K562 treated with DMSO at 1 percent for 12 hours (cell line): ENCODE measurements around the gene SNX15. TPM values are rescaled to one million over a fixed set of nuclear protein-coding genes. Genes with fewer than 3 reads are reported as not detected.

Experiments
- total RNA-seq: library from RNA; unstranded; fragments of 300-600 nt; gene quantifications from 2 replicates; pipeline ENCODE4 v1.2.3, GENCODE V29; 2022; ENCODE audit not compliant: insufficient read depth

SNX15 gene, protein sequence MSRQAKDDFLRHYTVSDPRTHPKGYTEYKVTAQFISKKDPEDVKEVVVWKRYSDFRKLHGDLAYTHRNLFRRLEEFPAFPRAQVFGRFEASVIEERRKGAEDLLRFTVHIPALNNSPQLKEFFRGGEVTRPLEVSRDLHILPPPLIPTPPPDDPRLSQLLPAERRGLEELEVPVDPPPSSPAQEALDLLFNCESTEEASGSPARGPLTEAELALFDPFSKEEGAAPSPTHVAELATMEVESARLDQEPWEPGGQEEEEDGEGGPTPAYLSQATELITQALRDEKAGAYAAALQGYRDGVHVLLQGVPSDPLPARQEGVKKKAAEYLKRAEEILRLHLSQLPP
- 35.5 and 47.3 TPM in 2 replicates for total RNA-seq

DNA sequence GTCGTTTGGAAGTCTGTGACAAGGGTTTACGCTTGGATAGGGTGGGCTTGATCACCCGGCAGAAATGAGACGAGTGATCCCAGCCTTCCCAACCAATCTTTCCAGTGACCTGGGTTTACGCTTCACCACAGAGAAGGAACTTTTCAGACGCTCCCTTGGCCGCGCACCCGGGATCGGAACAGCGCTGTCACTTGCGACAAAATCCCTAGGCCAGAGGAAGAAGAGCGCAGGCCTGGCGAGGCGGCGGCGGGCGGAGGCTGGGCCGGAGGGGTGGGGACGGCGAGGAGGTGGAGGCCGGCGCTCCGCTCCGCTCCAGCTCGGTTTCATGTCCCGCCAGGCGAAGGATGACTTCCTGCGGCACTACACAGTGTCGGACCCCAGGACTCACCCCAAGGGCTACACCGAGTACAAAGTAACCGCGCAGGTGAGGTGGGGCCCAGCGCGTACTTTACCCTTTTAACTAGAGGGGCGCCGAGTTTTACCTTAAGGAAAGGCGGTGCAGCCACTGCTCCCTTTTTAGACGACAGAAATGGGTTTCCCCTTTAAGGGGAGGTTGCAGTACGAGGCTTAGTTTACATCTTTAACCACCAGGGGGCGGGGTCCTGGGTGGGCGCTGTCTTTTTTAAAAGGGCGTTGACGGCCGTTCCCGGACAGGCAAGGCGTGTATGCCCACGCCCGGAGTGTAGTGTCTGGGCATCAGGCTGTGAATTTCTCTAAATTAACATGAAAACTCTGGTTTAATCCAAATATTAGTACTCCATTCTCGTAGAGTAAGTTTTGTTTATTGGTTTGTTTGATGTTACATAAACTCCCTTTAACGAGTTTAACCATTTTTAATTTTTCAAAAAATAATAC is at the start of gene SNX15:
SNX15 (plus strand) TSS at position 227 of the 855 bp plus-strand sequence; CDS start at position 326, 99 bp downstream.

DNA sequence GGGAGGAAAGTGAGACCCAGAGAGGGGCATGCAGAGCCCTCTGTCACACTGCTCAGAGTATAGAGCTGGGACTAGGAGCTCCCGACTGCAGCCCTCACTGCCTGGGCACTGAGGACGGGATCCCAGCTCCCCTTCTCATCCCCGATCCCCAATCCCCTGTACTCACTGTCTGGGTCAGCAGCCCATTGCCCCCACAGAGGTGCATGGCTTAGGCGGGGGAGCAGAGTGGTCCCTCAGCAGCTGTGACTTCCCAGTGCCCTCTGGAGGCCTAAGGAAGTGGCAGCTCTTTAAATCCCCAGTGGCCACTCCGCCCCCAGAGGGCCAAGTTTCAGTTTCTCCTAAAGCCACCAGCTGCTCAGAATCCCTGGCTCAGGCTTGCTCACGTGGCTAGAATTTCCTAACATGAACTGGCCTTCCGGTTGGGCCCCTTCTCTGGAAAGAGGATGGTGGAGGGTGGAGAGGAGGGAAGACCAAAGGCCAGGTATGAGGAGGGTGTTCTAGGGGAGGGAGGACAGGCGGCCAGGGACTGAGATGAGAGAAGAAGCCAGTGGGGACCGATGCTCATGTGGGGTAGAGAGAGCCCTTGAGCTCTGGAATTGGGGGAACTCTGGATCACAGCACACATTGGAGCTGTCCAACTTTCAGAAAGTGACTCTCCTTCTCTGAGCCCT is 30.4 kb upstream of the SNX15 start, which contains the start of gene BATF2:
BATF2 (minus strand) TSS at position 262 of the 671 bp plus-strand sequence; CDS start at position 205, 57 bp downstream.

DNA sequence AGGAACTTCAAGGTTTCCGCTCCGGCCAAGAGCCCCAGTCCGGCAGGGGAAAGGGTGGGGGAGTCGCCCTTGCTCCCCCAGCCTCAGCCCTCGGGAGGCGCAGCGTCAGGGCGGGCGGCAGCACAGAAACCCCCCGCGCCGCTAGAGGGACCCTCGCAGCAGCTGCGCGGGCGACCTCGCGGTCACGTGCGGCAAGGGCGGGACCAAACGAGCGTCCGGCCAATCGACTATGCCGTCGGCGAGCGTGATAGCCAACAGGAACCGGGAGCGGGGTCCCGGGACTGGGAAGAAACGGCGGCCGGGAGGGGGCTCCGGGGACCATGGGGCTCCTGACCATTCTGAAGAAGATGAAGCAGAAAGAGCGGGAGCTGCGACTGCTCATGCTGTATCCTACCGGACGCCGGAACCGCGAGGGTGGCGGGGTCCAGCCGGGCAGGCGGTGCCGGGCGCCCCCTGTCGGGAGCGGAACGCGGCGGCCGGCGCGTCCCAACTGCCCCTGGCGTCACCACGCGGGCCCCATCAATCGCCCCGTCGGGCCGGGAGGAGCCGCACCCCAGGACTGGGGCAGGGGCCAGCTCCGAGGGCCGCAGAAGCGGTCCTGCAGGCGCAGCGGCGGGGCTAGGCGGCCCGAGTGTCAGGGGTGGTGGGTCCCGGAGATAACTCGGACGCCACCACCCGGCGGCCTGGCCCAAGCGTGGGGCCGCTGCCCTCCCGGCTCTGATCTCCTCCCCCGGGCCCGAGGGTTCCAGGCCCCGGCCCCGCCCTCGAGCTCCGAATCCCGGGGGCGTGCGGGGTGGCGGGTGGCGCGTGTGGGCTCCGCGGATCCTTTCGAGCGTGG is 13.1 kb upstream of the SNX15 start, which contains the start of gene ARL2:
ARL2 (plus strand) TSS at position 273 of the 838 bp plus-strand sequence; CDS start at position 321, 48 bp downstream.

DNA sequence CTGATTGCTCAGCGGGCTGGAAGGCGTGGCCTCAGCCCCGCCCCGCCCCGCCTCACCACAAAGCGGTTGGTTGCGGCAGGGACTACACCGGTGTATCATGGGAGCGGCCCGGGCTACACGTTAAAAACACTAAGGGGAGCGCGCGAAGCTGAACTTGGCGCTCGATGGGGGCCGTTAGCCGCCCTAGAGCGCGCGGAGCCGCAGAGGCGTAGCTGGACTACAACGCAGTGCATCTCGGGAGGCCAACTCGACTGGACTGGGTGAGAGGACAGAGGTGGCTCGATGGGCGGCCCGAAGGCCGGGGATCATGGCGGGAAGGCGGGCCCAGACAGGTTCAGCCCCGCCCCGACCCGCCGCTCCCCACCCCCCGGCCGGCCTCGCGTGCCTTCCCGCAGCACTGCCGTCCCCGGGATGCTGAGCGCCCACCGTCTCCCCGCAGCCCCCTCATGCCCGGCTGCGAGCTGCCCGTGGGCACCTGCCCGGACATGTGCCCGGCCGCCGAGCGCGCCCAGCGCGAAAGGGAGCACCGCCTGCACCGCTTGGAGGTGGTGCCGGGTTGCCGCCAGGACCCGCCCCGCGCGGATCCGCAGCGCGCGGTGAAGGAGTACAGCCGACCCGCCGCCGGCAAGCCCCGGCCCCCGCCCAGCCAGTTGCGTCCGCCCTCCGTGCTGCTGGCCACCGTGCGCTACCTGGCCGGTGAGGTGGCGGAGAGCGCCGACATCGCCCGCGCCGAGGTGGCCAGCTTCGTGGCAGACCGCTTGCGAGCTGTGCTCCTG is 13.8 kb downstream of the SNX15 start, which contains the start of gene SAC3D1:
SAC3D1 (plus strand) TSS at position 364 of the 776 bp plus-strand sequence; CDS start at position 447, 83 bp downstream.

DNA sequence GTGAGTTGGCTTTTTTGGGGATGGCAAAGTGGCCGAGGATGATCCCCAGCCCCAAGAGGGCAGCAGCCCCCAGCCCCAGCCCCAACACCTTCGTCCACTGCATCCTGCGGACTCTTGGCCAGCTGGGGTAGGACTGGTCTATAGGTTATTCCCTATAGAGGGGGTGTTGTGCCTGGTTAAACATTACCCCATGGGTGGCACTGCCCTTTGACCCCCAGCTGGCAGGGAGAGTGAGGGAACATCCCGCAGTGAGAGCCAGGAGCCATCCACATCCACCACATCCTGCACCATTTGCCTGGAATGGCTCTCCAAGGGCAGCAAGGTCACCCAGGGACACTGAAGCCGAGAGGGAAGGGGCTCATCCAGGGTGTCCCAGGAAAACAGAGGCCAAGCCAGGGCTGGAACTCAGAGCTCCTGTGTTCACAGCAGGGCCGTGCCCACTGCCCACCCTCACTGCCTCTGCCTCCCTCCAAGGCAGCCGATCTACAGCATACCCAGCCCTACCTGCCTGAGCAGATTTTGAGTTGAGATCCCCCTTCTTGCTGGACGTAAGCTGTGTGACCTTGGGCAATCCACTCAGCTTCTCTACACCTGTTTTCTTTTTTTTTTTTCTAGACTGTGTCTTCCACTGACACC is 31.3 kb downstream of the SNX15 start, which contains the start of gene NAALADL1:
NAALADL1 (minus strand) TSS at position 135 of the 636 bp plus-strand sequence; CDS start at position 103, 32 bp downstream.

DNA sequence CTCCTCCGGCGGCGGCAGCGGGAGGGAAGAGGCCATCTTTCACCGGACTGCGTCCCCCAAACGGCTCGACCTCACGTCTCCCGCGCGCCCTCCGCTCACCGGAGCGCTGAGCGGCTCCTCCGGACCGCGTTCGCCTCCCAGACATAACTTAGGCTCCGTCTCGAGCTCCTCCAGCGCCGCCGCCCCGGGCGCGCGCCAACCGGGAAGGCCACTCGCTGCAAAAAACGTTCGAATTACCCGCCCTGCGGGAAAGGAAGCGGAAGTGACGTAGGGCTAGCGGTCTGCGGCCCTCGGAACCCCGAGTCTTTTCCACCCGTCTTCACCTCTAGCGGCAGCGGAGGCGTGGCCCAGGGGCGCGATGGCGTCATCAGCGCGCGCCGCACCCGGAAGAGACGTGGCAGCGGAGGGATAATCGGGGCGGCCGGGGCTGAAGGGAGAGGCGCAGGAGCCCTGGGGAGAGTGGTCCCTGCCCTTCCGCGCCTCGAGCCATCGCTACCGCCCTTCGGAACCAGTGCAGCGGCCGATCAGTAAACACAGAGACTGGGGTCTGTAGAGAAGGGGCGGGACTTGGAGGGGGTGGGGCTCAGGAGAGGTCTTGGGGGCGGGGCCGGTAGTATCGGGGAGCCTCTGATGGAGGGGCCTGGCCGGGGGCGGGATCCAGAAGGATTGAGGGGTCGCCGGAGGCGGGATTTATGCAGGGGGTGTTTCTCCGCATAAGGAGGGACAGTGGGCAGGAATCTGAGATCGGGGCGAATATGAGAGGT is 56.8 kb downstream of the SNX15 start, which contains the start of the genes CDCA5 and ZFPL1:
CDCA5 (minus strand) TSS at position 207 of the 764 bp plus-strand sequence; CDS start at position 145, 62 bp downstream.
ZFPL1 (plus strand) TSS at position 389 of the 764 bp plus-strand sequence. CDS start 477 bp downstream, outside the sequence.

Other genes starting within 250 kb of the SNX15 start
- gene SF1, start 248.9 kb upstream of the SNX15 start, total RNA-seq: 54.3 and 129 TPM in 2 replicates
- 11.4 and 16.8 TPM in 2 replicates for gene MAP4K2, start 224.2 kb upstream of the SNX15 start, total RNA-seq
- 25.2 and 52.6 TPM in 2 replicates for gene MEN1, start 216.9 kb upstream of the SNX15 start, total RNA-seq
- gene CDC42BPG, start 182.8 kb upstream of the SNX15 start, total RNA-seq: 9.7 and 10.2 TPM in 2 replicates
- 40.6 and 54.9 TPM in 2 replicates for gene EHD1, start 148.8 kb upstream of the SNX15 start, total RNA-seq
- gene ATG2A, start 110.2 kb upstream of the SNX15 start, total RNA-seq: 39.0 and 52.7 TPM in 2 replicates
- gene PPP2R5B, start 102.8 kb upstream of the SNX15 start, total RNA-seq: 8.6 and 17.6 TPM in 2 replicates
- not detected in 2 replicates for gene GPHA2, start 91.5 kb upstream of the SNX15 start, total RNA-seq
- gene MAJIN, start 55.3 kb upstream of the SNX15 start, total RNA-seq: not detected in 2 replicates
- 5.1 and 7.1 TPM in 2 replicates for gene BATF2, start 30.5 kb upstream of the SNX15 start, total RNA-seq
- 96.4 and 125 TPM in 2 replicates for gene ARL2, start 13.3 kb upstream of the SNX15 start, total RNA-seq
- 47.0 and 58.8 TPM in 2 replicates for gene SAC3D1, start 13.8 kb downstream of the SNX15 start, total RNA-seq
- 0.42 and 0.60 TPM in 2 replicates for gene NAALADL1, start 31.1 kb downstream of the SNX15 start, total RNA-seq
- 75.1 and 95.6 TPM in 2 replicates for gene CDCA5, start 56.6 kb downstream of the SNX15 start, total RNA-seq
- gene ZFPL1, start 56.8 kb downstream of the SNX15 start, total RNA-seq: 71.0 and 72.9 TPM in 2 replicates
- gene VPS51, start 68.8 kb downstream of the SNX15 start, total RNA-seq: 109 and 208 TPM in 2 replicates
- 21.6 and 28.9 TPM in 2 replicates for gene TM7SF2, start 84.4 kb downstream of the SNX15 start, total RNA-seq
- 23.0 and 39.0 TPM in 2 replicates for gene ZNHIT2, start 90.3 kb downstream of the SNX15 start, total RNA-seq
- gene FAU, start 94.7 kb downstream of the SNX15 start, total RNA-seq: 1,026 and 1,686 TPM in 2 replicates
- gene MRPL49, start 94.9 kb downstream of the SNX15 start, total RNA-seq: 68.8 and 87.9 TPM in 2 replicates
- gene SYVN1, start 107.1 kb downstream of the SNX15 start, total RNA-seq: 30.5 and 61.8 TPM in 2 replicates
- 15.3 and 19.5 TPM in 2 replicates for gene SPDYC, start 142.8 kb downstream of the SNX15 start, total RNA-seq
- 157 and 166 TPM in 2 replicates for gene CAPN1, start 154.5 kb downstream of the SNX15 start, total RNA-seq
- 24.4 and 36.9 TPM in 2 replicates for gene POLA2, start 234.5 kb downstream of the SNX15 start, total RNA-seq